GM19467 (cell line): ENCODE measurements around the gene CNTN1.

ENCODE experiments used
- ATAC-seq: cut with Tn5 transposase; IDR thresholded peaks from one replicate; pipeline ENCODE4 v1.9.1; 2021; ENCODE audit warnings: mild to moderate bottlenecking, moderate library complexity; ENCODE audit not compliant: unreplicated experiment

Gene CNTN1

DNA sequence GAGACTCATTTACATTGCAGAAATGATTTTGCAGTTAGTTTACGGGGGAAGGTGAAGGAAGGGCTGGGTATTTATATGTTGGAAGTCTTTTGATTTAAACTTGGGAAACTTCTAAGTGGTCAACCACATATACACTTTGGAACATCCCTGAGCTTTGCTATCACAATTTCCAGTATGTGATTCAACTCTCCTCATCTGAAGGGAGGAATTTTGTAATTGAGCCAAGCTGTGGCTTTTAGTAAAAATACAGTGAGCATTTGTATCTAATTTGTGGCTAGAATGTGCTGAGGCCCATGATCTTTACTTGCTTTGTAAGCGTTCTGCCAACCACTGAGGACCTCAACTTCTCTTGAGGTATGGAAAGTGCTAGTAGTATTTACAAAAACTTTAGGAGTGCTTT, 260.8 kb downstream of the CNTN1 start:
- no peak for ATAC-seq

DNA sequence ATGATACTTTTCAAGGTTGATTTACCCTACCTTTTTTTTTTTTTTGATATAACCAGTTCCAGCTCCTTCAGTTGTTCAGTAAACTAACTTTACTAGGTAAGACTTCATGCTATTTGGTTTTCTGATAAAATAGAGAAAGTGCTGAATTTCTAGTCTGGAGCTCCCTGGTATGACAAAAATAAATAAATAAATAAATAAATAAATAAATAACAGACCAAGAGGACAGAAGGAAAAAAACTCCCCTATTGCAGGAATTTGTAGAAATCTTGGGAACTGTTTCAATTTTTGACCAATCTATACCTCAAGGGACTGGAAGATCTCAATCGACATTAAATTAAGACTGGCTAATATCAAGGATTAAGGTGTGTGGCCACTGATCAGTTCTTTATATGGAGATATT, 265.2 kb downstream of the CNTN1 start:
- ATAC-seq: no peak

DNA sequence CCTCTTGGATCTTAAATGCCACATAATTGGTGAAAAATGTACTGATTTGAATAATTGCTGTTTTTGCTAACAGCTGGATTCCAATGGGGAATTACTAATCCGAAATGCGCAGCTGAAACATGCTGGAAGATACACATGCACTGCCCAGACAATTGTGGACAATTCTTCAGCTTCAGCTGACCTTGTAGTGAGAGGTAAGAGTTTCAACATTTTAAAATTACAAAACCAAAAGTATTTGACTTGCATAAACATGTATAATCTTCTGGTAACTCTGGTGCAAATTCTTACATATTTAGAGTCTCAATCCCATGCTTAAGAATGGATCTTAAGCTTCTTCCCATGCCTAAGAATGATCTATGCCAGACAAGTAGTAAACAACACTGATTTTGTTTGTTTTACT, 266.8 kb downstream of the CNTN1 start:
- ATAC-seq: no peak

DNA sequence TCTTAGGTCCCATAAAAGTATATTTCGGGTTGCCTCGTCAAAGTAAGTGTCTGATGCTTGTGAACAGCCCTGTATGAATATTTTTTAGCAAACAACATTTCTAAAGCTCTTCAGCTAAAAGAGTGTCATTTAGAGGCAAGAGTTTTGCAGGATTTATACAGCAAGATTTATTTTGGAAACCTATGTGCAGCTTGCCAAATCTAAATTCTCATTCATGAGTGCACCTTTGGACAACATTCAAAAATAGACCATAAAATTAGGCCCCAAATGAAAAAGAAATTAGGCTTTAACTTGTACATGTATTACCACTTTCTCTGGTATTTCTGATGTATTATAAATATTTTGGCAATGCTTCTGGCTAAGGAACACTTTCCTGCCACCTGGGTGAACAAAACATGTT, 271.5 kb downstream of the CNTN1 start:
- no peak for ATAC-seq

DNA sequence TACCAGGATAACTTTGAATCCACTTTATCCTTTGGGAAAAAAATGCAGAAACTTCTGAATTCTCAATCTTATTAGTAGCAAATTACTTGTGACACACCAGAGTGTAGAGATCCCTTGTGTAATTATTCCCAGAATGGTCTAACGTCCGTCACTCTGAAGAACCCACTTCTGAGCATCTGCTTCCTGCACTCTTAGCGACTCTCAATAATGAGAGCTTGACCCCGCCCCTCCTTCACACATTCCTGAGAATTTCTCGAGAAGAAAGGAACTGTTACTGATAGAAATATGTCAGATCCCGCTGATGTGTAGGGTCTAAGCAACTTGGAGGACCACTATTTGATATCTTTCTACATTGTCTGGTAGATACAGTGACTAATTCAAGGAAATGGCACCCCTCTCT, 277.6 kb downstream of the CNTN1 start:
- no peak for ATAC-seq

DNA sequence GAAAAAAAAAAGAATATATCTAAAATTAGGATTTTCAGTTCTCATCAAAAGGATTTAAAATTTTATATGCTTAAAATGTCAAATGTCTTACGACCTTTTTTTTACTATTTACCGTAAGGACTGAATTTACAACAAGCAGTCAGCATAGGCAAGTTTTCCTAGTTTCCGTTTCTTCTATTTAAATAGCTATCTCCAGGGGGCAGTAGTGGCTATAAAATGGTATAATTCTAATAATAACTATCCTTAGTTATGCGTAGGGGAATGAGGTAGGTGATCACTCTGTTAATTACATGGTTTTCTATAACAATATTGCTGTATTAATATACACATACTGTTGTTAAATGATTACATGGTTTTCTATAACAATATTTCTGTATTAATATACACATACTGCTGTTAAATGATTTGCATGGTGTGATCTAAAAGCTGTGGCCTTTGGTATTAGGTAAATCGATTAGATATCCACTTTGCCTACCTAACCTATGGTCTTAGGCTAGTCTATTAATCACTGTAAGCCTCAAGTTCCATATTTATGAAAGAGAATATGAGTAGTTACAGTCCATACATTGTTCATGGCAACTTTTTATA, 278.2 kb downstream of the CNTN1 start:
- ATAC-seq: no peak

DNA sequence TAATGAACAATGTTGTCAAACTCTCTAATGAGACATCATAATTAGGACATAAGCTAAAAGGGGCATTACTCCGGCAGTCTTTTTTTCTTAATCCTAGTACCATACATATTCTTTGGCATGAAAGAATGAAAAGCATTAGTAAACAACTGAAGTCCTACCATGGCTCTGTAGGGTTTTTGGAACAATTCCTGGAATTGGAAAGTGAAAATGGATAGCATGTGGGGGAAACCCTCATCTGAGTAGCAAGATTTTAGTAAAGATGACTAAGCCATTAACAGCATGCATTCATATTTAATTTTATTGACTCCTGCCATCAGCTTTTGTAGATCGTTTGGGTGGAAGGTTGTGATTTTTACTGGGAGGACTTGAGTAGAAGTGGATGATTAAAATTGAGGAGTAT, 279.7 kb downstream of the CNTN1 start:
- no peak for ATAC-seq

DNA sequence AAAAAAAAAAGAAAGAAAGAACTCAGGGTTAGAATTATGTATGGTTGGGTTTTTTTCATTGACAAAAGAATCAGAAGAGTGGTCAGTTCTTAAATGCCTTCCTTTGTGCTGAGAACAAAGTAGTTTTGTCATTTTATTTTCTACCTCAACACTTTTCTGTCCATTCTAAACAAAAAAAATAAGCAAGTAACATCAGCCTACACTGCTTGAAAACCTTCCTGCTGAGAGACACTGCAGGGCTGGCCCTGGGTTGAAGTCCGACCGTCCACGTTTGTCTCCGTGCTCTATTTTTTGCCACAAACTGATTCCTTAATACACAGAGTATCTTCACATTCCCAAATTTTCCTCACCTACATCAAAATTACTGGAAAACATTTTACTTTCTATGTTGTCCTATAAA, 284.3 kb downstream of the CNTN1 start:
- ATAC-seq: no peak

DNA sequence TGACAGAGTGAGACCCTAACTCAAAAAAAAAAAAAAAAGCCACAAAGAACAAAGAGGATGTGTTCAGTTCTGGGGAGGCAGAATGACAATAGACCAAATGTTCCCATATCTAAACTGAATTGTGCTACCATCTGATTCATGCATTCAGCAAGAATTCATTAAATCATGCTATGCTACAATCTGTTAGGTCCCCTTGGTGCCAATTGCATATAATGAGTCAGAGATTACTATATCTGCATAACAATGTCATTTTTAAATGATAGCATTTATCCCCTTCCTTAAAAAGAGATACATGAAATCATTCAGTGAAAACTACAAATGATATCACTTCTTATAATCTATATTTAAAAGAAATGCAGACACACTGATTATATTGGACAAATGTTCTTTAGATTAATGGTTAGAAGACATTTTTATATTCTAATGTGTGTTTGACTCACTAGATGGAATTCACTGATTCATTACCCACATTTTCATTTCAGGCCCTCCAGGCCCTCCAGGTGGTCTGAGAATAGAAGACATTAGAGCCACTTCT, 288.3 kb downstream of the CNTN1 start:
- ATAC-seq: no peak

DNA sequence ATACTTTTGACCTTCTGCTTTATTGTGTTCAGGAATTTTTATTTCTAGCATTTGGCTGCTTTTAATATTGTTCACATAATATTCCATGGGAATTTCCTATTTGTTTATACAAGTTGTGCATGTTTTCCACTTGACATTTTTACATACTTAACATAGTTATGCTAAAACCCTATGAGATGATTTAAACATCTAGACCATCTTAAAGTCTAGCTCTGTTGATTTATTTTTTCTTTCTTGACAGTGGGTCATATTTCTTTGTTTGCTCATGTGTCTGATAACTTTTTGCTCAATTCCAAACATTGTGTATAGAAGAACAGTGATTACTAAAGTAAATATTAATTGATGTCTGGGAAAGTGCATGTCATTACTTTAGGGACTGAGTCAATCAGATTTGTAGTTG, 293.8 kb downstream of the CNTN1 start:
- no peak for ATAC-seq

DNA sequence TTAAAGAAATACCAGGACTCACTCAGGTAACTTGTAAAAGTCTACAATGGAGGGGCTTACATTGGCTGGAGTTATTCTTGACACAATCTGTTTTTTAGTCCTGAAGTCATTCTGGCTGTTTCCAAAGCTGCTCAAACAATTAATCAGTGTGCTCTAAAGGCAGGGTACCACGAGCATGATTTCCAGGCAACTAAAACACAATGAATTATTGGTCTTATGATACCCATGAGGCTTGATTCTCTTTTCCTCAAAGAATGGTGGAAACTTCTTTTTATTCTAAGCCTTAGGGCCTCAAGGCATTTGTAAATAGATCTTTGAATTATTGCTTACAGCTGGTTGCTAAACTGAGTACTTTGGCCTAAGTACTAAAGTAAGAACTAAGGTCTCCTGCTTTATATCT, 296.1 kb downstream of the CNTN1 start:
- ATAC-seq: no peak

DNA sequence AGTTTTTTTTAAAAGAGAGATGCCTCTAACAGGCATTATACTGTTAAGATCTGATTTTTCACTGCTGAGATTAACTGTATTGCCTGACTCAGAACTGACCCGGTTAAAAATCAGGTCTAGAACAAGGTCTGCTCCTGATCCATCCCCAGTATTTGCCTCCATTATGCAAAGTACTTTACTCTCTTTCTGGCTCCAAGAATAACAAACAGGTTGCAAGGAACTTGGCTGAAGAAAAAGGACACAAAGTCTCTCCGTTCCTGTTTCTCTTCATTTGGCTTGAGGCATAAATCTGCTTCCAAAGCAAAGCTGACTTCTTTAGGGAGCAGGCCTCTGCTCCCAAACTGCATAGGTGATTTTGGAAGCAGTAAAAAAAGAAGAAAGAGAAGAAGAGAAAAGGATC, 296.6 kb downstream of the CNTN1 start:
- ATAC-seq: no peak

DNA sequence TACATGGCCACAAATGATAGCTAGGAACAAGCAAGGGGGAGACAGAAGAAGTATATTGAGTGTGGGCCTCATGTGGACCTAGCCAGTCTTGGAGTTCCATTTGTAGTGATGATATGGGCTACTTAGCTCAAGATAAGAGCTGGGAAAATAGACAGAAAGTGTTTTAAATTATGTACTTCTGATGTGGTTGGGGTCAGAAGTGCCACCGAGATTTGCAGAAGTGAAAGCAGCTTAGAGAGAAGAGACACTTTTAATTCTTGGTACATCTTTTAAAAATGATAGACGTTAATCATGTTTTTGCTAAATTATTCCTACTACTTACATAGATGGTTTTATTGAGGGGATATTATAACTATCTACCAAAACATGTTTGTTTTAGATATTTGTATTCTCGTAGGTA, 297.5 kb downstream of the CNTN1 start:
- no peak for ATAC-seq

DNA sequence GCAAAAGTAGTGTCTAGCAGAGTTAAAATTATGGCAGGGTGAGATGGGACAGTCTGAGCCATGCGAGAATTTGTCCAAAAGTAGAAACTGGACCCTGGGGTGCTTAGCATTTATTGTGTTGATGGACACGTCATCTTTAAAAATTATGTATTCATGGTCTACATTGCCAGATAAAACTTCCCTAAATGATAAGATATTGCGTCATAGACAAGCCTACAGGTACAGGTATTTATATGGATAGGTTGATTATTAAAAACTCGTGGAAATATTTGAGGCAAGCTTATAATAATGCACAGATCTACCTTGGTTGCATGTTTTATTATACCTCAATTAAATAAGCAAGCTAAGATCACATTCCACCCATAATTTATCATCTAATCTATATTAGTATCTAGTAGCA, 299.9 kb downstream of the CNTN1 start:
- ATAC-seq: no peak

DNA sequence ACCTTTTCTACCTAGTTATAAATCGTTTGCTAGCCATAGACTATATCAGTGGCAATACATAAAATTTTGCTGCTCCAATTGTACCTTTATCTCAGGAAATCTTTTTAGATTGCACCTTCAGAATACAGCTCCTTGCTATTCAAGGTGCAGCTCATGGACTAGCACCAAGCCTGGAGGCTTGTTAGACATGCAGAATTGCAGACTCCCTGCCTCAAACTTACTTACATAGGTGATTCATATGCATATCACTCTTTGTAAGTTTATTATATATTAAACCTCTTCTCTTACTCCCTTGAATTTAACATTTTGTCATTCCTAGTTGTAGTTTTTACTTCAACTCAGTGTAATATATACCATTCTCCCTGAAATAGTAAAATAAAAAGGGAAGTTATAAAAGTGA, 300.4 kb downstream of the CNTN1 start:
- no peak for ATAC-seq

DNA sequence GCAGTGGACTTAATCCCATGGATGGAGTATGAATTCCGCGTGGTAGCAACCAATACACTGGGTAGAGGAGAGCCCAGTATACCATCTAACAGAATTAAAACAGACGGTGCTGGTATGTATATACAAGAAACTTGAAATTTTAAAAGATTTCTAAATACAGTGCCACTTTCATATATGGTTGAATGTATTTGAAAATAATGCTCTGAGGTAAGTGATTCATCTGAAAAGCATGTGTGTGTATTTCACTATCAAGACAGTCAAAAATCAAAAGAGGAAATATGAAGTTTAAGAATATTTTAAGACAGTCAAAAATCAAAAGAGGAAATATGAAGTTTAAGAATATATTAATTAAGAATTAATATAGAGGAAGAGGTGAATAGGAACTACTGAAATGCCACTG, 300.9 kb downstream of the CNTN1 start:
- ATAC-seq: no peak

DNA sequence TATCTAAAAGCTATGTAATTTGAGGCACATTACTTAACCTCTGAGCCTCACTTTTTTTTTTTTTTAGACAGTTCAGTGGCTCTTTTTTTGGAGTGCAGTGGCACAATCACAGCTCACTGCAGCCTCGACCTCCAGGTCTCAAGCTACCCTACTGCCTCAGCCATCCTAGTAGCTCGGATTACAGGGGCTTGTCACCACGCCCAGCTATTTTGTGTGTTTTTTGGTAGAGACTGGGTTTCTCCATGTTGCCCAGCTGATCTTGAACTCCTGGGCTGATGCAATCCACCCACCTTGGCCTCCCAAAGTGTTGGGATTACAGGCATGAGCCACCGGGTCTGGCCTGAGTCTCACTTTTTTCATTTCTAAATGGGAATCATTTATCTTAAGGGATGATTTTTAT, 303.9 kb downstream of the CNTN1 start:
- no peak for ATAC-seq

DNA sequence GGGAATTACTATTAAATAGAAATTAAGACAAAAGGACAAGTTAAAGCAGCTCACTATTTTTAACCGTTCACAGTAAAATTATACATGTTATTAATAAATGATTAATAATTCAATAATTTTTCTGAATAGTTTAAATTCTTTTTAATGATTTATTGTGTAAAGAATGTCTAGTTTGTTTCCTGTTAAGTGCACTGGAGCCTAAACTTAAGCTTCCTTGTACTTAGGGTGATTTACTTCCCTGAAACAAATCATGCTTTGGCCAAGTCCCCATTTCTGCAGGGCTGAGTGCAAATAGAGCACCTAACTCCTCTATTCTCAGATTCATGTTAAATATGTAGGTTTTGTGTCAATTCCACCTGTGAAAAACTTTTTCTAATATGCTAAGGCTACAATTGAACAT, 307.0 kb downstream of the CNTN1 start:
- ATAC-seq: no peak

DNA sequence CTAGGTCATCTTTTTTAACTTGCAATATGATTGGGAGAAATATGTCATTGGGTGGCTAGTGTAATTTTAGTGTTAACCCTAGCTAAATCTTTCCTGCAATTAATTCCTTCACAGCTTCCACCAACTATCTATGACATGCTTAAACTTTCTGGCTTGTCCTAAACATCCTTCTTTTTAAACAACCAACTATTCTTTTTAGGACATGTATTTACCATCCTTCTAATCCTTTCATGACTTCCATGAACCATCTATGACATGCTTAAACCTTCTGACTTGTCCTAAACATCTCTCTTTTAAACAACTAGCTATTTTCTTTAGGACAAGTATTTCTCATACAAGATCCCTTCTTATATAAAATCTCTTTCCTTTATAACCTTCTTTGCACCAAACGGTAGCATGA, 316.2 kb downstream of the CNTN1 start:
- ATAC-seq: no peak

DNA sequence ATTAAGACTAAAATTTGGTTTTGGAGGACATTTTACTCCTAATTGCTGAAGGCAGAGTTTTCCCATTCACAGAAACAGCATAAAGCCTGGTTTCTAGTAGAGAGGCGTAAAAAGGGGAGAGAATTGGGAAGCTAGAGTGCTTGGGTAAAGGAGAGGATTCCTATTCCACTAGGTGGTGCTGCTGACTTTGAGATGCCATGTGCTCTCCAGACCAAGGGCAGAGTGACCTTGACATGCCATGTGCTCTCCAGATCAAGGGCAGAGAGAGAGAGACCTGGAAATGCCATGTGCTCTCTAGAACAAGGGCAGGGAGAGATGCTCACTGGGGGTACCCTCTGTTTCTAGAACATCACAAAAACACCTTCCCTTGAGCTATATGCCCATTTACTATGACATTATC, 319.7 kb downstream of the CNTN1 start:
- ATAC-seq: no peak

DNA sequence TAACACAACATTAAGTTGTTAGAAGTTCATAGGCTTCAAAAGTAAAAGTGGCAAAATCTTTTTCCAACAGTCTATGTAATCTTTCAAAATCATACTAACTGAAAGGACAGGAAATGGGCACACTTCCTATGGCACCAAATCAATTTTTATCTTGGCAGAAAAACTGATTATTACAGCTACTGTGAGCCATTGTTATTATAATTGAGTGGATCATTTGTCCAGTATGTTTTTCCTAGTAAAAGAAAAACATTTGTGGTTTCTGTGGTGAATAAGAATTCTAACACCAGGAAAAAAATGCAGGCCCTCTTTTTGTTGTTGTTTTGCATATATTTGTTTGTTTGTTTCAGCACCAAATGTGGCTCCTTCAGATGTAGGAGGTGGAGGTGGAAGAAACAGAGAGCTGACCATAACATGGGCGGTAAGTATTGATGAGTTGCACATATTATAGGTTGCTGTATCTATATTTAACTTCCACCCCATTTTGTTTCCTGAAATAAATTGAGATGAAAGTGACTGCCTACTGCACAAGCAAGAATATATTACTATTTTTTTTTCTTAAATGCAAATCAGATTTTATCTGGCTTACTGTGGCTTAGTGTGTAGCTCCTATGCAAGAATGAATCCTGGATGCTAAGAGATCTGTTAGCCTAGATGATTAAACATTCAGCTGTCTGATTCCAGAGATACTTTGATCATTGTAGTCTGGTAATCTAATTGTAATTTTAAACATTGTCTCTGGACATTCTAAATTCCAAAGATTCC, 321.8 kb downstream of the CNTN1 start:
- ATAC-seq: no peak

DNA sequence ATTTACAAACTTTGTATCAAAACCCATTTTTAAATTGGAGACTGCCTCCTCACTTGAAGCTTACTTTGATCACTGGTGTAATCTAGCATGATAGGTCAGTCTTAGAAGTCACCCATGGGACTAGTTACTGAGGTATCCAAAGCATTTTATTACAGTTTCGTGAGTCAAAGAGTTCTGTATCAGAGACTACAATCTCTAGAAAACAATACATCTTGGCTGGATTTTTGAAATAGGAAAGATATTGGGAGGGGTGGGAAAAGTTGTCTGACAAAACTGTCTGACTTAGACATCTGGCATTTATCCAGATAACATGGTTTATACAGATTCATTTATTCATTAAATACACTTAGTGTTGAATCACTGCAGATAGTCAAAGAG, 322.4 kb downstream of the CNTN1 start:
- ATAC-seq: no peak

DNA sequence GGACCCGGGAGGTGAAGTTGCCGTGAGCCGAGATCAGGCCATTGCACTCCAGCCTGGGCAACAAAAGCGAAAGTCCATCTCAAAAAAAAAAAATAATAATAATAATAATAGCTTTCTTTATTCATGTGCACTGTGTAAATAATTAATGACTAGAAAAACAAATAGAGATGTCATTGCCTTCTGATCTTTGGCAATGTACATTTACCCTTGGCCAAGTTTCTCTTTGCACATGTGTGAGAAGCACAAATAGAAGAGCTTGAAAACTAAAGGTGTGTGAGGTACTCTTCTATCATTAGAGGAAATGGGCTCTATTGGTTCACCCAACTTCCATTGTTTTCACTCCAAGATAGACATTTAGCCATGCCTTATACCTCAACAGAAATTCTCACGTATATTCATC, 325.8 kb downstream of the CNTN1 start:
- no peak for ATAC-seq
